Measurements from ENCODE around the gene TMOD2.

- TF ChIP-seq CTCF (conservative IDR thresholded peaks at IDR 0.05 in 1 of 2, IDR thresholded peaks at IDR 0.05 in 1 of 2; ENCODE audit: extremely low read depth in 1 of 2, insufficient read depth in 1 of 2, low read depth in 1 of 2, low read length in 2 of 2) (no peak), EZH2 (IDR thresholded peaks at IDR 0.05; ENCODE audit: borderline replicate concordance, low read length) (no peak)
Measured at GRCh38 chr15:51724673-51725072, 26.7 kb upstream of the TMOD2 start.
